ENCODE results near the gene ST8SIA5. TPM values are rescaled to one million over a fixed set of nuclear protein-coding genes. Genes with fewer than 3 reads are reported as not detected.

Gene ST8SIA5
- total RNA-seq, 1 donor from 2014 or later = 0.56 TPM

GRCh38 chr18:46672062-46672970, 84.5 kb downstream of the ST8SIA5 start:
- peaks cover 1% of the 10 kb centered on the region for H3K27me3 Mint-ChIP-seq (ENCODE audit: unreplicated experiment)
- DNase-seq = no peak
- H3K36me3 Mint-ChIP-seq (ENCODE audit: unreplicated experiment) = no peaks in the 10 kb centered on the region
- peaks cover 12% of the 10 kb centered on the region for H3K4me1 Mint-ChIP-seq (ENCODE audit: low read depth, unreplicated experiment)
- no peak overlapping the region for H3K27ac Mint-ChIP-seq (ENCODE audit: unreplicated experiment)
- peaks cover 3% of the 10 kb centered on the region for H3K9me3 Mint-ChIP-seq (ENCODE audit: unreplicated experiment)
- TF ChIP-seq CTCF (IDR thresholded peaks at IDR 0.05; ENCODE audit: partially characterized antibody, unreplicated experiment) = no peak
- no peak overlapping the region for H3K4me3 Mint-ChIP-seq (ENCODE audit: unreplicated experiment)

GRCh38 chr18:46668694-46669093, 88.2 kb downstream of the ST8SIA5 start:
- no peak for TF ChIP-seq CTCF (IDR thresholded peaks at IDR 0.05; ENCODE audit: partially characterized antibody, unreplicated experiment)
- Mint-ChIP-seq H3K9me3 (ENCODE audit: unreplicated experiment) (peaks cover 2% of the 10 kb centered on the region), H3K4me1 (ENCODE audit: low read depth, unreplicated experiment) (no peaks in the 10 kb centered on the region), H3K27me3 (ENCODE audit: unreplicated experiment) (peaks cover 1% of the 10 kb centered on the region), H3K27ac (ENCODE audit: unreplicated experiment) (no peak overlapping the region), H3K4me3 (ENCODE audit: unreplicated experiment) (no peak overlapping the region), H3K36me3 (ENCODE audit: unreplicated experiment) (peaks cover 2% of the 10 kb centered on the region)
- DNase-seq = no peak

GRCh38 chr18:46668135-46668534, 88.7 kb downstream of the ST8SIA5 start:
- no peak for DNase-seq
- Mint-ChIP-seq H3K4me3 (ENCODE audit: unreplicated experiment) (no peak overlapping the region), H3K27me3 (ENCODE audit: unreplicated experiment) (peaks cover 1% of the 10 kb centered on the region), H3K4me1 (ENCODE audit: low read depth, unreplicated experiment) (no peaks in the 10 kb centered on the region), H3K36me3 (ENCODE audit: unreplicated experiment) (peaks cover 7% of the 10 kb centered on the region), H3K27ac (ENCODE audit: unreplicated experiment) (no peak overlapping the region), H3K9me3 (ENCODE audit: unreplicated experiment) (peaks cover 2% of the 10 kb centered on the region)
- TF ChIP-seq CTCF (IDR thresholded peaks at IDR 0.05; ENCODE audit: partially characterized antibody, unreplicated experiment) = no peak

GRCh38 chr18:46663539-46663938, 93.3 kb downstream of the ST8SIA5 start:
- no peak overlapping the region for H3K27ac Mint-ChIP-seq (ENCODE audit: unreplicated experiment)
- H3K4me3 Mint-ChIP-seq (ENCODE audit: unreplicated experiment) = no peak overlapping the region
- no peak for DNase-seq
- H3K9me3 Mint-ChIP-seq (ENCODE audit: unreplicated experiment) = peaks cover 2% of the 10 kb centered on the region
- H3K36me3 Mint-ChIP-seq (ENCODE audit: unreplicated experiment) = peaks cover 10% of the 10 kb centered on the region
- peaks cover 3% of the 10 kb centered on the region for H3K27me3 Mint-ChIP-seq (ENCODE audit: unreplicated experiment)
- H3K4me1 Mint-ChIP-seq (ENCODE audit: low read depth, unreplicated experiment) = peaks cover 8% of the 10 kb centered on the region
- TF ChIP-seq CTCF (IDR thresholded peaks at IDR 0.05; ENCODE audit: partially characterized antibody, unreplicated experiment) = no peak

Data from glutamatergic neuron (in vitro differentiated cells).